ENCODE data around the gene KLC1. TPM values are rescaled to one million over a fixed set of nuclear protein-coding genes. Genes with fewer than 3 reads are reported as not detected.

Gene KLC1
- total RNA-seq, 1 experiment from 2014 or later: 163 TPM

GRCh38 chr14:103732868-103733620 lies 104.0 kb downstream of the KLC1 start:
- intact Hi-C loops (cut with micrococcal nuclease; ENCODE audit: unreplicated experiment): no loop called here
- TF ChIP-seq CTCF (conservative IDR thresholded peaks at IDR 0.05; ENCODE audit: low read depth, low read length) (no peak), EZH2 (IDR thresholded peaks at IDR 0.05; ENCODE audit: borderline replicate concordance, low read depth, low read length, poor library complexity, severe bottlenecking) (no peak)
- Histone ChIP-seq H3K4me3 (ENCODE audit: low read depth, low read length, poor library complexity, severe bottlenecking) (no peak overlapping the region), H3K4me1 (ENCODE audit: insufficient read depth, low read length, poor library complexity, severe bottlenecking) (no peaks in the 10 kb centered on the region), H3K27ac (ENCODE audit: low read depth, low read length, poor library complexity, severe bottlenecking) (no peak overlapping the region), H3K36me3 (ENCODE audit: insufficient read depth, low read length, poor library complexity, severe bottlenecking) (peaks cover 25% of the 10 kb centered on the region), H3K9me3 (ENCODE audit: low read depth, low read length, poor library complexity, severe bottlenecking) (no peaks in the 10 kb centered on the region), H3K27me3 (replicated peaks; ENCODE audit: insufficient read depth, low read depth, low read length, poor library complexity) (no peaks in the 10 kb centered on the region)
- BruUV-seq (replicated peaks): TSS peak; percentile 70
- ChIA-PET POLR2A (ENCODE audit: low non-redundant PET) (no interaction called here), CTCF (no interaction called here)
- no peak for DNase-seq (ENCODE audit: low spot score)

DNA sequence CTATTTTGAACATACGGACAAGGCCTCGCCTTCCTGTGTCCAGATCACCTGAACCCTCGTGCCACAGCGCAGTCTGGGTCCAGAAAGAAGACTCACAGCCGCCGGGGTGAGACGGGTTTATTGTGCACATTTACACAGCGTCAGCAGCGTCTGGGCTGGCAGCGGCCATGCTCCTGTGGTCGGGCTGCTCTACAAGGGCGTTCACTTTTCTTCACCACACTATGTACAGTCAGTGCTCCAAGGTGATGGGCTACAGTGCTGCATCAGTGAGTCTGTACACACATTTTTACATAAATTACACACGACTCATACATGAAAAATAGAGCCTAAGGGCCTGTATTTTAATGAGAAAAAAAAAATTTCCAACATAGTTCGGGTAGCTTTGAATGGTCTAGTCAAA lies 104.6 kb downstream of the KLC1 start:
- H3K27me3 ChIP-seq (replicated peaks; ENCODE audit: insufficient read depth, low read depth, low read length, poor library complexity): no peaks in the 10 kb centered on the region
- no peak overlapping the region for H3K4me3 ChIP-seq (ENCODE audit: low read depth, low read length, poor library complexity, severe bottlenecking)
- H3K9me3 ChIP-seq (ENCODE audit: low read depth, low read length, poor library complexity, severe bottlenecking): no peaks in the 10 kb centered on the region
- intact Hi-C loops (cut with micrococcal nuclease; ENCODE audit: unreplicated experiment): no loop called here
- POLR2A ChIA-PET (ENCODE audit: low non-redundant PET): no interaction called here
- H3K36me3 ChIP-seq (ENCODE audit: insufficient read depth, low read length, poor library complexity, severe bottlenecking): peaks cover 25% of the 10 kb centered on the region
- no TSS peak for BruUV-seq (replicated peaks)
- no peak overlapping the region for H3K27ac ChIP-seq (ENCODE audit: low read depth, low read length, poor library complexity, severe bottlenecking)
- H3K4me1 ChIP-seq (ENCODE audit: insufficient read depth, low read length, poor library complexity, severe bottlenecking): no peaks in the 10 kb centered on the region
- no peak for DNase-seq (ENCODE audit: low spot score)
- CTCF ChIA-PET: no interaction called here
- no peak for TF ChIP-seq EZH2 (IDR thresholded peaks at IDR 0.05; ENCODE audit: borderline replicate concordance, low read depth, low read length, poor library complexity, severe bottlenecking)
- no peak for TF ChIP-seq CTCF (conservative IDR thresholded peaks at IDR 0.05; ENCODE audit: low read depth, low read length)

GRCh38 chr14:103734081-103734888 lies 105.3 kb downstream of the KLC1 start:
- ChIA-PET POLR2A (ENCODE audit: low non-redundant PET) (no interaction called here), CTCF (no interaction called here)
- Histone ChIP-seq H3K36me3 (ENCODE audit: insufficient read depth, low read length, poor library complexity, severe bottlenecking) (peaks cover 22% of the 10 kb centered on the region), H3K4me3 (ENCODE audit: low read depth, low read length, poor library complexity, severe bottlenecking) (no peak overlapping the region), H3K4me1 (ENCODE audit: insufficient read depth, low read length, poor library complexity, severe bottlenecking) (no peaks in the 10 kb centered on the region), H3K9me3 (ENCODE audit: low read depth, low read length, poor library complexity, severe bottlenecking) (no peaks in the 10 kb centered on the region), H3K27ac (ENCODE audit: low read depth, low read length, poor library complexity, severe bottlenecking) (no peak overlapping the region), H3K27me3 (replicated peaks; ENCODE audit: insufficient read depth, low read depth, low read length, poor library complexity) (no peaks in the 10 kb centered on the region)
- intact Hi-C loops (cut with micrococcal nuclease; ENCODE audit: unreplicated experiment): no loop called here
- DNase-seq (ENCODE audit: low spot score): no peak
- no peak for TF ChIP-seq CTCF (conservative IDR thresholded peaks at IDR 0.05; ENCODE audit: low read depth, low read length)
- no peak for TF ChIP-seq EZH2 (IDR thresholded peaks at IDR 0.05; ENCODE audit: borderline replicate concordance, low read depth, low read length, poor library complexity, severe bottlenecking)
- BruUV-seq (replicated peaks): no TSS peak
